C4-2B (cell line): ENCODE results near the gene MEGF11.

Experiments used
- CTCF ChIP-seq: fragments of 450-650 bp; conservative IDR thresholded peaks from 2 replicates; pipeline ENCODE4 v1.5.1; 2017; ENCODE audit warnings: mild to moderate bottlenecking
- ZFX ChIP-seq: fragments of 450-650 bp; IDR thresholded peaks from 2 replicates; pipeline ENCODE4 v1.6.1; 2017

- TF ChIP-seq CTCF (no peak), ZFX (no peak)
These were observed 124.0 kb downstream of the MEGF11 start for GRCh38 chr15:66129586-66129985.
